ENCODE data around the gene SEL1L2. TPM values are rescaled to one million over a fixed set of nuclear protein-coding genes. Genes with fewer than 3 reads are reported as not detected.

Gene SEL1L2
- total RNA-seq, 3 donors from 2014 or later: 7.4 TPM; not detected in 2

DNA sequence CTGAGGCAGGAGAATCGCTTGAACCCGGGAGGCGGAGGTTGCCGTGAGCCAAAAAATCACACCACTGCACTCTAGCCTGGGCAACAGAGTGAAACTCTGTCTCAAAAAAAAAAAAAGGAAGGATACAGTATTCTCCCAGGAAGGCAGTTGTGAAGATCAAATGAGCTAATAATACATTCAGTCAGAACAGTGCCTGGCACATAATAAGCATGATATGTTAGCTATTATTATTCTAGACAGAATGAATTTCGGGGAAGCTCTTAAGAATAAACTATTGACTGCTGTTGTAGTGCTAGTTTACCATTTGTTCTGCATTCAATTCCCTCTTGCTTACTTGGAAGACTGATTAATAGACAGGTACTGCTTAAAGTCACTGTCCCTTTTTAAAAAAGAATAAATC is 164.9 kb downstream of the SEL1L2 start:
- Histone ChIP-seq H3K9me3 (no peaks in the 10 kb centered on the region), H3K4me1 (no peaks in the 10 kb centered on the region), H3K27ac (no peak overlapping the region), H3K36me3 (no peaks in the 10 kb centered on the region), H3K27me3 (no peaks in the 10 kb centered on the region), H3K4me3 (no peak overlapping the region)
- TF ChIP-seq POLR2AphosphoS5 (IDR thresholded peaks at IDR 0.05): no peak
- intact Hi-C loops (cut with DNase I; ENCODE audit: low total_unique reads): no loop called here
- no peak for DNase-seq (ENCODE audit: low spot score in 2 of 2)

DNA sequence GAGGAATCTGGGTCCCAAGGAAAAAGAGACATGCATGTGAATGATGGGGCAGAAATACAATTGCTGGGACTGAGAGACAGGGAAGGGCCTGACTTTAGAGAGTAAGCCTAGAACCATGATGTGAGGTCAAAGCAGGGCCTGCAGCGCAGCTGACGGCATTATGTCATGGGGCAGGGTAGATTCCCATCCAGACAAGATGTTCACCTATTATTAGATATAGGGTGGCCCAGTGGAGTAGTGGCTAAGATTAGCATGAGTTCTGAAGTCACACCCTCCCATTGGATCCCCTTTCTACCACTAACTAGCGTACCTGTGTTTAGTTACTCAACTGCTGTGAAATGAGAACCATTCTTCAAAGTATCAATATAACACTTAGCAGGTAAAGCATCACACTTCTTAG is 166.0 kb downstream of the SEL1L2 start:
- Histone ChIP-seq H3K36me3 (no peaks in the 10 kb centered on the region), H3K27me3 (no peaks in the 10 kb centered on the region), H3K4me1 (no peaks in the 10 kb centered on the region), H3K9me3 (no peaks in the 10 kb centered on the region), H3K27ac (no peak overlapping the region), H3K4me3 (no peak overlapping the region)
- TF ChIP-seq POLR2AphosphoS5 (IDR thresholded peaks at IDR 0.05) (no peak), POLR2A (IDR thresholded peaks at IDR 0.05) (no peak)
- TF ChIP-seq, protein P1, sequence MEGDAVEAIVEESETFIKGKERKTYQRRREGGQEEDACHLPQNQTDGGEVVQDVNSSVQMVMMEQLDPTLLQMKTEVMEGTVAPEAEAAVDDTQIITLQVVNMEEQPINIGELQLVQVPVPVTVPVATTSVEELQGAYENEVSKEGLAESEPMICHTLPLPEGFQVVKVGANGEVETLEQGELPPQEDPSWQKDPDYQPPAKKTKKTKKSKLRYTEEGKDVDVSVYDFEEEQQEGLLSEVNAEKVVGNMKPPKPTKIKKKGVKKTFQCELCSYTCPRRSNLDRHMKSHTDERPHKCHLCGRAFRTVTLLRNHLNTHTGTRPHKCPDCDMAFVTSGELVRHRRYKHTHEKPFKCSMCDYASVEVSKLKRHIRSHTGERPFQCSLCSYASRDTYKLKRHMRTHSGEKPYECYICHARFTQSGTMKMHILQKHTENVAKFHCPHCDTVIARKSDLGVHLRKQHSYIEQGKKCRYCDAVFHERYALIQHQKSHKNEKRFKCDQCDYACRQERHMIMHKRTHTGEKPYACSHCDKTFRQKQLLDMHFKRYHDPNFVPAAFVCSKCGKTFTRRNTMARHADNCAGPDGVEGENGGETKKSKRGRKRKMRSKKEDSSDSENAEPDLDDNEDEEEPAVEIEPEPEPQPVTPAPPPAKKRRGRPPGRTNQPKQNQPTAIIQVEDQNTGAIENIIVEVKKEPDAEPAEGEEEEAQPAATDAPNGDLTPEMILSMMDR (IDR thresholded peaks at IDR 0.05): no peak
- no peak for DNase-seq (ENCODE audit: low spot score in 2 of 2)
- intact Hi-C loops (cut with DNase I; ENCODE audit: low total_unique reads): no loop called here

DNA sequence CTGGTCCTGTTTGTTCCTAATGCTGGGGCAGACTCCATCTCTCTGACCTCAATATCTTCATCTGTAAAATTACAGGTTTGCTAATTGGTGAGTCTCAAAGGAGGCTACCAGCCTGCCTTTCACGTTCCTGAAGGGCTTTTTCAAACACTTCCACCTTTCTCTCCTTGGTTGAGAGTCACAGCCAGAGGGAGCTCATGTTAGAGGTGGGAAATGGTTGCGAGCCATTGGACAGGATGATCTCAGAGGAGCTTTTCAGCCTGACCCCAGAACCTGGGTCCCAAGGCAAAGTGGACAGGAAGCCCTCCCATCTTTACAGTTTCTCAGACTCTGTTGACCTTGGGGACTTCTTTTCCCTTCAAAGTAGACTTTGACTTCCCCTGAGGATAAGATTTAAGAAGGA is 168.0 kb downstream of the SEL1L2 start:
- Histone ChIP-seq H3K4me3 (no peak overlapping the region), H3K27me3 (no peaks in the 10 kb centered on the region), H3K9me3 (no peaks in the 10 kb centered on the region), H3K27ac (peak overlapping the region; percentile 30 to 44), H3K4me1 (no peaks in the 10 kb centered on the region), H3K36me3 (no peaks in the 10 kb centered on the region)
- TF ChIP-seq, protein P1 (IDR thresholded peaks at IDR 0.05): no peak
- TF ChIP-seq POLR2A (IDR thresholded peaks at IDR 0.05) (no peak), POLR2AphosphoS5 (IDR thresholded peaks at IDR 0.05) (no peak)
- intact Hi-C loops (cut with DNase I; ENCODE audit: low total_unique reads): no loop called here
- no peak for DNase-seq (ENCODE audit: low spot score in 2 of 2)

DNA sequence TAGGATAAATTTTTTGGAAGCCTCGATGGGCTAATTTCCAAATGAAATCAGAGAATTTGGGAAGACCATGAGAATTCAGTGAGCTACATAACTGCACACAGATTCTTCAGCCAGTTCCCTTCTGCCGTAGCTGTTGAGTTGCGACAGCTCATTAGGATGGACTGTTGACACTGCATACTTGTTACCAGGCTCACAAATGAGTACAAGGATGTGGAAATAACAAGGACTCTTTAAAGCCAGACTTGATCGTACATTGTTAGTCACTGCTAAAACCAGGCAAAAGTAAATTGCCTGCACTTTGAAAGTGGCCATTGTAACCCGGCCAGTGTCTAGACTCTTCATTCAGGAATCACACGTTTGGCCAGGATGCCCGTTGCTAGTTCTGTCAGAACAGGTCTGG is 168.5 kb downstream of the SEL1L2 start:
- Histone ChIP-seq H3K4me1 (no peaks in the 10 kb centered on the region), H3K4me3 (no peak overlapping the region), H3K27me3 (no peaks in the 10 kb centered on the region), H3K9me3 (no peaks in the 10 kb centered on the region), H3K27ac (peak overlapping the region; percentile 30 to 44), H3K36me3 (no peaks in the 10 kb centered on the region)
- DNase-seq (ENCODE audit: low spot score in 2 of 2): no peak
- intact Hi-C loops (cut with DNase I; ENCODE audit: low total_unique reads): no loop called here
- TF ChIP-seq POLR2AphosphoS5 (IDR thresholded peaks at IDR 0.05) (no peak), POLR2A (IDR thresholded peaks at IDR 0.05) (no peak)
- TF ChIP-seq, protein P1 (IDR thresholded peaks at IDR 0.05): no peak

DNA sequence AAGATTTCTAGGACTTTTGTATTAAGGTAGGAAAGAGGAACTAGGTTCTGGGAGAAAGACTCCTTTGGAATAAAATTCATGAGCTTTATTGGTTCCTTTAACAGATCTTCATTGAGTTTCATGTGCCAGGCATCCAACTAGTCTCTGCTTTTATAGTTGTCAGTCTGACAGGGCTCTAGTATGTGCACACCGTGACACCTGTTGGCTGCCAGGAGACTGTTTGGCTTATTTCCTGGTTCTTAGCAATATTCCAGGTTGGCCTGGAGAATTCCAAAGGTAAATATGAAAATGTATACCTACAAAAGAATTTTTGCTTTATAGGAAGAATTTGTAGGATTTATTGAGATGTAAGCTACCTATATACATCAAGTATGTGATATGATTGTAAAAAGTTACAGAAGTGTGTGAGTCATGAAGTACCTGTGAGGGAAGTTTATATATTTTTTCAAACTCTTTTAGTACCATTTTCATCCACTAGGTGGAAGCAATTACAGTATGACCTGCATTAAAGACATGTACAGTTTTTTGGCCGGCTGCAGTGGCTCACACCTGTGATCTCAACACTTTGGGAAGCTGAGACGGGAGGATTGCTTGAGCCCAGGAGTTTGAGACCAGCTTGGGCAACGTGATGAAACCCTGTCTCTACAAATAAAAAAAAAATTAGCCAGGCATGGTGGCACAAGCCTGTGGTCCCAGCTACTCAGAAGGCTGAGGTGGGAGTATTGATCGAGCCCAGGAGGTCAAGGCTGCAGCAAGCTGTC is 170.3 kb downstream of the SEL1L2 start:
- intact Hi-C loops (cut with DNase I; ENCODE audit: low total_unique reads): loop anchor here (5.0 to 10.0 kb wide), 2 partner anchors 235 to 1697 kb away; no protein-coding TSS in a partner anchor
- DNase-seq (ENCODE audit: low spot score in 2 of 2): peak in 1 of 2 donors; percentile 30

More for the DNA sequence above, 170.3 kb downstream of the SEL1L2 start:
- Histone ChIP-seq H3K27me3 (no peaks in the 10 kb centered on the region), H3K4me1 (no peaks in the 10 kb centered on the region), H3K27ac (peak overlapping the region in 1 of 2 donors; percentile 37), H3K36me3 (no peaks in the 10 kb centered on the region), H3K4me3 (no peak overlapping the region), H3K9me3 (no peaks in the 10 kb centered on the region)
- TF ChIP-seq, protein P1 (IDR thresholded peaks at IDR 0.05): peak; percentile 47 to 78 (median 69)
- TF ChIP-seq POLR2AphosphoS5 (IDR thresholded peaks at IDR 0.05): no peak
